Trophoblast cell (in vitro differentiated cells and primary cell): ENCODE results near the gene CADPS2.

Experiments
- DNase-seq, 2 donors: peaks; one replicate each; pipeline ENCODE4 v3.0.0-alpha.2; 2016
- H2AFZ ChIP-seq: 2 replicates; pipeline ENCODE4 v1.6.1; 2013; ENCODE audit warnings: low read length, moderate library complexity, mild to moderate bottlenecking; ENCODE audit not compliant: insufficient read depth, poor library complexity
- H2AK5ac ChIP-seq: 2 replicates; pipeline ENCODE4 v1.6.1; 2013; ENCODE audit warnings: mild to moderate bottlenecking, low read length
- H2BK120ac ChIP-seq: 2 replicates; pipeline ENCODE4 v1.6.1; 2013; ENCODE audit warnings: low read length, mild to moderate bottlenecking, moderate library complexity; ENCODE audit not compliant: insufficient read depth, poor library complexity
- H2BK12ac ChIP-seq: 2 replicates; pipeline ENCODE4 v1.6.1; 2013; ENCODE audit warnings: mild to moderate bottlenecking, low read length, moderate library complexity
- H2BK5ac ChIP-seq: 2 replicates; pipeline ENCODE4 v1.6.1; 2013; ENCODE audit warnings: low read length, low read depth, moderate library complexity, mild to moderate bottlenecking; ENCODE audit not compliant: poor library complexity
- H3K14ac ChIP-seq: 2 replicates; pipeline ENCODE4 v1.6.1; 2013; ENCODE audit warnings: mild to moderate bottlenecking, low read length
- H3K18ac ChIP-seq: 2 replicates; pipeline ENCODE4 v1.6.1; 2013; ENCODE audit warnings: mild to moderate bottlenecking, low read length
- H3K23ac ChIP-seq: 2 replicates; pipeline ENCODE4 v1.6.1; 2013; ENCODE audit warnings: low read length
- H3K27ac ChIP-seq: 2 replicates; pipeline ENCODE4 v1.5.1; 2013; ENCODE audit warnings: low read depth, mild to moderate bottlenecking, inconsistent platforms, low read length, moderate library complexity
- H3K27me3 ChIP-seq: 2 replicates; pipeline ENCODE4 v1.6.1; 2013; ENCODE audit warnings: inconsistent platforms, mild to moderate bottlenecking, low read length, moderate library complexity; ENCODE audit not compliant: insufficient read depth
- H3K36me3 ChIP-seq, 2 experiments: 1 replicate in 1 of 2; 2 replicates in 1 of 2; pipeline ENCODE4 v1.6.1; 2013; ENCODE audit warnings: low read length in 2 of 2, mild to moderate bottlenecking in 2 of 2, moderate library complexity in 1 of 2; ENCODE audit not compliant: insufficient read depth in 2 of 2, control insufficient read depth in 1 of 2
- H3K4ac ChIP-seq: 2 replicates; pipeline ENCODE4 v1.6.1; 2013; ENCODE audit warnings: low read depth, mild to moderate bottlenecking, low read length, moderate library complexity
- H3K4me1 ChIP-seq, 2 experiments: 1 replicate in 1 of 2; 2 replicates in 1 of 2; pipeline ENCODE4 v1.6.1; 2013; ENCODE audit warnings: low read length in 2 of 2, mild to moderate bottlenecking in 2 of 2, moderate library complexity in 1 of 2; ENCODE audit not compliant: insufficient read depth in 2 of 2, control insufficient read depth in 1 of 2
- H3K4me2 ChIP-seq: 2 replicates; pipeline ENCODE4 v1.6.1; 2013; ENCODE audit warnings: inconsistent platforms, mild to moderate bottlenecking, low read length, moderate library complexity
- H3K4me3 ChIP-seq: 2 replicates; pipeline ENCODE4 v1.5.1; 2013; ENCODE audit warnings: mild to moderate bottlenecking, low read depth, low read length, inconsistent platforms
- H3K79me1 ChIP-seq: one replicate; pipeline ENCODE4 v1.6.1; 2013; ENCODE audit warnings: low read length
- H3K79me2 ChIP-seq: 2 replicates; pipeline ENCODE4 v1.6.1; 2013; ENCODE audit warnings: low read length, mild to moderate bottlenecking; ENCODE audit not compliant: control insufficient read depth, insufficient read depth, poor library complexity
- H3K9ac ChIP-seq: 2 replicates; pipeline ENCODE4 v1.6.1; 2013; ENCODE audit warnings: mild to moderate bottlenecking, low read length
- H3K9me3 ChIP-seq: 2 replicates; pipeline ENCODE4 v1.6.1; 2013; ENCODE audit warnings: low read depth, mild to moderate bottlenecking, control low read depth, inconsistent platforms, low read length; ENCODE audit not compliant: insufficient read depth
- H4K12ac ChIP-seq: 2 replicates; pipeline ENCODE4 v1.6.1; 2013; ENCODE audit warnings: low read depth, mild to moderate bottlenecking, low read length, moderate library complexity
- H4K8ac ChIP-seq: 2 replicates; pipeline ENCODE4 v1.6.1; 2013; ENCODE audit warnings: low read depth, mild to moderate bottlenecking, low read length, moderate library complexity
- H4K91ac ChIP-seq: one replicate; pipeline ENCODE4 v1.6.1; 2013; ENCODE audit warnings: low read depth, mild to moderate bottlenecking, low read length, moderate library complexity
- WGBS: extraction: QIAGEN DNeasy Blood & Tissue Kit; methylation state at CpG from one replicate; pipeline ENCODE4 v1.1.7; 2013; ENCODE audit warnings: missing lambda C conversion rate; ENCODE audit not compliant: insufficient read length, insufficient coverage; ENCODE audit errors: extremely low coverage; 5-methylcytosine and 5-hydroxymethylcytosine counted together

Gene CADPS2

GRCh38 chr7:122518488-122518887 lies 367.8 kb downstream of the CADPS2 start:
- Histone ChIP-seq H2BK12ac (no peak overlapping the region), H4K91ac (no peak overlapping the region), H3K9me3 (no peaks in the 10 kb centered on the region), H4K8ac (no peak overlapping the region), H3K4ac (no peak overlapping the region), H3K27ac (no peak overlapping the region), H2AK5ac (no peak overlapping the region), H2BK120ac (no peak overlapping the region), H3K4me1 (no peaks in the 10 kb centered on the region), H3K79me1 (no peaks in the 10 kb centered on the region), H3K36me3 (no peaks in the 10 kb centered on the region), H3K23ac (no peak overlapping the region), H3K79me2 (no peaks in the 10 kb centered on the region), H3K4me2 (no peak overlapping the region), H2AFZ (no peak overlapping the region), H3K27me3 (no peaks in the 10 kb centered on the region), H3K14ac (no peak overlapping the region), H2BK5ac (no peak overlapping the region), H4K12ac (no peak overlapping the region), H3K9ac (no peak overlapping the region), H3K4me3 (no peak overlapping the region), H3K18ac (no peak overlapping the region)
- WGBS: no CpG with 5 or more reads among the region's 4 CpGs
- DNase-seq: peak in 1 of 2 donors; percentile 47

GRCh38 chr7:122517576-122517975 lies 368.7 kb downstream of the CADPS2 start:
- Histone ChIP-seq H3K9ac (no peak overlapping the region), H2AK5ac (no peak overlapping the region), H3K14ac (no peak overlapping the region), H3K27ac (no peak overlapping the region), H4K91ac (no peak overlapping the region), H2BK12ac (no peak overlapping the region), H3K4me2 (no peak overlapping the region), H3K79me1 (no peaks in the 10 kb centered on the region), H3K18ac (no peak overlapping the region), H3K4ac (no peak overlapping the region), H2AFZ (no peak overlapping the region), H3K9me3 (no peaks in the 10 kb centered on the region), H3K4me3 (no peak overlapping the region), H2BK120ac (no peak overlapping the region), H4K8ac (no peak overlapping the region), H3K23ac (no peak overlapping the region), H4K12ac (no peak overlapping the region), H3K36me3 (no peaks in the 10 kb centered on the region), H3K79me2 (no peaks in the 10 kb centered on the region), H3K27me3 (no peaks in the 10 kb centered on the region), H2BK5ac (no peak overlapping the region), H3K4me1 (no peaks in the 10 kb centered on the region)
- WGBS: no CpG with 5 or more reads among the region's 1 CpG
- DNase-seq: peak in 1 of 2 donors; percentile 55

- H3K23ac ChIP-seq: no peak overlapping the region
- DNase-seq: no peak
- no peak overlapping the region for H3K18ac ChIP-seq
- no peaks in the 10 kb centered on the region for H3K9me3 ChIP-seq
- H3K4ac ChIP-seq: no peak overlapping the region
- no peaks in the 10 kb centered on the region for H3K79me1 ChIP-seq
- H3K27me3 ChIP-seq: no peaks in the 10 kb centered on the region
- H3K4me2 ChIP-seq: no peak overlapping the region
- H2AFZ ChIP-seq: no peak overlapping the region
- no CpG with 5 or more reads among the region's 1 CpG for WGBS
- no peak overlapping the region for H2AK5ac ChIP-seq
- no peak overlapping the region for H4K91ac ChIP-seq
- no peak overlapping the region for H2BK5ac ChIP-seq
- H2BK120ac ChIP-seq: no peak overlapping the region
- H4K12ac ChIP-seq: no peak overlapping the region
- no peaks in the 10 kb centered on the region for H3K79me2 ChIP-seq
- no peak overlapping the region for H2BK12ac ChIP-seq
- no peak overlapping the region for H4K8ac ChIP-seq
- H3K4me3 ChIP-seq: no peak overlapping the region
- no peak overlapping the region for H3K9ac ChIP-seq
- H3K36me3 ChIP-seq: no peaks in the 10 kb centered on the region
- no peak overlapping the region for H3K27ac ChIP-seq
- no peaks in the 10 kb centered on the region for H3K4me1 ChIP-seq
- no peak overlapping the region for H3K14ac ChIP-seq
Measured at GRCh38 chr7:122515404-122515803, 370.9 kb downstream of the CADPS2 start.

DNA sequence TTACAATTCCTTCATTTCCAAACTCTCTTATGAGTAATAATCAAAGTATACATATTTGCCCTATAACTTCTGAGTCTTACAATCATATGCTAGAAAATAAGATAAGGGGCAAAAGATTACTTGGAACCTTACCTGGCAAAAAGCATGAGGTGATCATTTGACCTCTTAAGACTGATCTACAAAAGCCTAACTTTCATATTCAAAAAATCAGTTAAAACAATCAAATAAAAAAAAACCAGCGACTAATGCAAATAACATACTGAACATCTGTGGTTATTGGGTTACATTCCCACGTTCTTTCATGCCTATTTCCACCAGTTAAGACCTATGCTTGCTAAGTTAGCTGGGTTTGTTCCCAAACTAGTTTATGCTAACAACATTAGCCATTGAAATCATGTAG lies 375.0 kb downstream of the CADPS2 start:
- H3K18ac ChIP-seq: no peak overlapping the region
- no CpG with 5 or more reads among the region's 2 CpGs for WGBS
- H2AFZ ChIP-seq: no peak overlapping the region
- H3K14ac ChIP-seq: no peak overlapping the region
- no peak overlapping the region for H2BK5ac ChIP-seq
- H3K4me1 ChIP-seq: no peaks in the 10 kb centered on the region
- no peak overlapping the region for H3K4me2 ChIP-seq
- H3K9ac ChIP-seq: no peak overlapping the region
- no peaks in the 10 kb centered on the region for H3K9me3 ChIP-seq
- no peak for DNase-seq
- H3K23ac ChIP-seq: no peak overlapping the region
- H4K12ac ChIP-seq: no peak overlapping the region
- H3K79me1 ChIP-seq: no peaks in the 10 kb centered on the region
- H2AK5ac ChIP-seq: no peak overlapping the region
- no peak overlapping the region for H3K27ac ChIP-seq
- no peaks in the 10 kb centered on the region for H3K36me3 ChIP-seq
- H4K91ac ChIP-seq: no peak overlapping the region
- no peak overlapping the region for H3K4ac ChIP-seq
- H4K8ac ChIP-seq: no peak overlapping the region
- H2BK12ac ChIP-seq: no peak overlapping the region
- H3K4me3 ChIP-seq: no peak overlapping the region
- no peaks in the 10 kb centered on the region for H3K27me3 ChIP-seq
- no peaks in the 10 kb centered on the region for H3K79me2 ChIP-seq
- H2BK120ac ChIP-seq: no peak overlapping the region
